SHP77 treated with DMSO at 0.1 percent for 48 hours (cell line): ENCODE data around the gene ATP11B.

ENCODE experiments used
- DNase-seq: peaks from one replicate; lab custom pipeline; 2025; lab: John Stamatoyannopoulos, UW

The ATP11B gene

GRCh38 chr3:182957226-182957625 lies 163.9 kb downstream of the ATP11B start:
- DNase-seq = no peak

GRCh38 chr3:182957676-182958266 lies 164.5 kb downstream of the ATP11B start:
- no peak for DNase-seq

- no peak for DNase-seq
Measured at GRCh38 chr3:182959474-182960350, 166.4 kb downstream of the ATP11B start.

- DNase-seq = no peak
Measured at GRCh38 chr3:182962166-182962565, 168.9 kb downstream of the ATP11B start.

- no peak for DNase-seq
Measured at GRCh38 chr3:182964179-182964578, 170.9 kb downstream of the ATP11B start.

- DNase-seq = no peak
Measured at GRCh38 chr3:182965861-182966366, 172.6 kb downstream of the ATP11B start.

- no peak for DNase-seq
Measured at GRCh38 chr3:182967218-182968204, 174.2 kb downstream of the ATP11B start.

GRCh38 chr3:182969277-182969676 lies 176.0 kb downstream of the ATP11B start:
- no peak for DNase-seq

GRCh38 chr3:182969853-182970252 lies 176.5 kb downstream of the ATP11B start:
- DNase-seq = no peak

- DNase-seq = no peak
Measured at GRCh38 chr3:182970811-182971418, 177.6 kb downstream of the ATP11B start.
